Measurements from ENCODE around the gene FBXO27.

FBXO27 gene

GRCh38 chr19:39032063-39032918, at the start of gene FBXO27:
FBXO27 (minus strand) TSS chr19:39032549; CDS start chr19:39032227, 322 bp downstream.
- no peak for TF ChIP-seq CTCF (IDR thresholded peaks at IDR 0.05; ENCODE audit: control insufficient read depth, insufficient read depth, low read depth, low read length, missing control alignments)
- DNase-seq (ENCODE audit: low read depth): no peak
- peak within 1 kb of the TSS; percentile 68 for H3K4me3 ChIP-seq (ENCODE audit: control insufficient read depth, low read depth, low read length)

DNA sequence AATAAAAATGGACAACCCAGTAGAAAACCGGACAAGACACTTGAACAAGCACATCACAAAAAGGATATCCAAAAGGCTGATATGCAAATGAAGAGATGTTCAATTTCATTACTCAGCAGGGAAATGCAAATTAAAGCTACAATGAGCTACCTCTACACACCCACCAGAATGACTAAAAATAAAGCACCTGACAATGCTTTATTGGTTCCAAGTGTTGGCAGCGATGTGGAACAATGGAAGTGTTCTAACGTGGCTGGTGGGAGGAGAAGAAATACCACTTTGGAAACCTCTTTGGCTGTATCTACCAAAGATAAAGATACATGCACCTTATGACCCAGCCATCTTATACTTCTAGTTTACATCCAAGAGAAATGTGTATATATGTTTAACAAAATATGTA, 48.1 kb upstream of the FBXO27 start:
- TF ChIP-seq CTCF (IDR thresholded peaks at IDR 0.05; ENCODE audit: control insufficient read depth, insufficient read depth, low read depth, low read length, missing control alignments): no peak
- H3K4me3 ChIP-seq (ENCODE audit: control insufficient read depth, low read depth, low read length): no peak overlapping the region
- no peak for DNase-seq (ENCODE audit: low read depth)

DNA sequence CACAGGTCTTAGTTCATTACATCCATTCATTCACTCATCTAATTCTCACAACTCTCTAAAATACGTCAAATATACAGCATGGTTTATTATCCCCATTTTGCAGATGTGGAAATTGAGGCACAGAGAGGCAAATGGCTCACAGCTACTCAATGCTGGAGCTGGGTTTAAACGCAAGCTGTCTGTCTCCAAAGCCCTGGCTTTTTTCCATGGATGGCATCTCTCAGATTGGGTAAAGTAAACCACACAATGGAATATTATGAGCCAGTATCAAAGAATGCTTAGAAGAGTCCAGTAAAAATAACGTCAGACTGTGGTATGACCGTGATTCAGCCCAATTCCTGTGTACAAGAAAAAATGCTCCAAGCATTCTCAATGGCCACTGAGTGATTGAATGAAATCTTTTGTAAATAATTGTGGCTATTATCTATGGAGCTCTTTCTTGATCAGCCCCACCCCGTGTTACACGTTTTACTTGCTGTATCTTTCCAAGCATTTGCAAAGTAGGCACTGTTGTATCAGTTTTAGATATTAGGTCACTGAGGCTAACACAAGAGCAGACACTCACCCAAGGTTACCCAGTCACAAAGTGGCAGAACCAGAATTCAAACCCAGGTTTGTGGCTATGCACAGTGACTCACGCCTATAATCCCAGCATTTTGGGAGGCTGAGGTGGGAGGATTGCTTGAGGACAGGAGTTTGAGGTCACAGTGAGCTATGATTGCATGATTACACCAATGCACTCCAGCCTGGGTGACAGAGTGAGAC, 46.3 kb upstream of the FBXO27 start:
- no peak for TF ChIP-seq CTCF (IDR thresholded peaks at IDR 0.05; ENCODE audit: control insufficient read depth, insufficient read depth, low read depth, low read length, missing control alignments)
- DNase-seq (ENCODE audit: low read depth): peak; percentile 96
- H3K4me3 ChIP-seq (ENCODE audit: control insufficient read depth, low read depth, low read length): no peak overlapping the region

DNA sequence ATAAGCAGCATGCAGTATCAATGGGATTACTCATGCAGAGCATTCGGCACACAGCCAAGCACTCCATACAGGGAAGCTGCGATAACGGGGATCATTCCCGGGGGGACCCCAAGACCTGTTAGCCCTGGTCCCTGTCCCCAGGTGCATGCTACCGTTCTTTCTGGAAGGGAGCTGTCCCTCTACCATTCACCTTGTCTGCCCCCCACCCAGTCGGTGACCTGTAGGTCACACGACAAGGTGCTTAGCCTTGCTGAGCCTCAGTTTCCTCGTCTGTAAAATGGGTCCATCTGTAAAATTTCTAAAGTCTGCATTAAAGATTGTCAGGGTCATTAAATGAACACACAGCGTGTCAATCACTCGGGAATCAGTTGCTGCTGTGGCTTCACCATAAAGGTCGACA, 45.0 kb upstream of the FBXO27 start:
- DNase-seq (ENCODE audit: low read depth): no peak
- no peak overlapping the region for H3K4me3 ChIP-seq (ENCODE audit: control insufficient read depth, low read depth, low read length)
- no peak for TF ChIP-seq CTCF (IDR thresholded peaks at IDR 0.05; ENCODE audit: control insufficient read depth, insufficient read depth, low read depth, low read length, missing control alignments)

GRCh38 chr19:39074942-39075341, 42.6 kb upstream of the FBXO27 start:
- no peak for TF ChIP-seq CTCF (IDR thresholded peaks at IDR 0.05; ENCODE audit: control insufficient read depth, insufficient read depth, low read depth, low read length, missing control alignments)
- no peak for DNase-seq (ENCODE audit: low read depth)
- no peak overlapping the region for H3K4me3 ChIP-seq (ENCODE audit: control insufficient read depth, low read depth, low read length)

GRCh38 chr19:39074205-39074692, 41.9 kb upstream of the FBXO27 start:
- no peak overlapping the region for H3K4me3 ChIP-seq (ENCODE audit: control insufficient read depth, low read depth, low read length)
- TF ChIP-seq CTCF (IDR thresholded peaks at IDR 0.05; ENCODE audit: control insufficient read depth, insufficient read depth, low read depth, low read length, missing control alignments): no peak
- no peak for DNase-seq (ENCODE audit: low read depth)
